HL-60 (cell line): Measurements from ENCODE around the gene CTCF.

Source experiments
- CTCF ChIP-seq: IDR thresholded peaks from one replicate; pipeline ENCODE4 v1.5.1; 2011; ENCODE audit warnings: low read length, control low read depth, inconsistent platforms; ENCODE audit not compliant: insufficient read depth
- GABPA ChIP-seq: IDR thresholded peaks from 2 replicates; pipeline ENCODE4 v1.6.1; 2012; ENCODE audit warnings: low read depth
- POLR2AphosphoS5 ChIP-seq: IDR thresholded peaks from 2 replicates; pipeline ENCODE4 v1.6.1; 2012; ENCODE audit warnings: low read depth
- REST ChIP-seq: IDR thresholded peaks from 2 replicates; pipeline ENCODE4 v1.6.1; 2012; ENCODE audit warnings: low read depth; ENCODE audit not compliant: insufficient replicate concordance

GRCh38 chr16:67593701-67594100 lies 31.4 kb downstream of the CTCF start:
- TF ChIP-seq REST, result no peak
- TF ChIP-seq POLR2AphosphoS5, result no peak
- TF ChIP-seq CTCF, result no peak
- TF ChIP-seq GABPA, result no peak
